ENCODE results near the gene PLPP7. TPM values are rescaled to one million over a fixed set of nuclear protein-coding genes. Genes with fewer than 3 reads are reported as not detected.

Gene PLPP7
- polyA plus RNA-seq, 1 donor from 2014 or later = 0.87 TPM

- Histone ChIP-seq H3K27me3 (ENCODE audit: insufficient read depth, low read depth, low read length) (no peaks in the 10 kb centered on the region), H3K4me2 (ENCODE audit: low read length) (no peak overlapping the region), H4K20me1 (ENCODE audit: insufficient read depth) (no peaks in the 10 kb centered on the region), H3K4me3 (ENCODE audit: low read length) (no peak overlapping the region), H3F3A (ENCODE audit: insufficient read depth, low read length, poor library complexity, severe bottlenecking) (no peaks in the 10 kb centered on the region), H3K27ac (ENCODE audit: low read length) (no peak overlapping the region), H3K79me2 (replicated peaks; ENCODE audit: insufficient read depth, low read length) (no peaks in the 10 kb centered on the region), H3K9me3 (ENCODE audit: low read length) (no peaks in the 10 kb centered on the region), H3K9ac (ENCODE audit: low read length) (no peak overlapping the region), H3K36me3 (ENCODE audit: insufficient read depth, low read length) (no peaks in the 10 kb centered on the region), H2AFZ (ENCODE audit: low read depth, low read length) (no peak overlapping the region), H3K9me2 (ENCODE audit: insufficient read depth, low read length) (no peaks in the 10 kb centered on the region)
- TF ChIP-seq POLR2AphosphoS5 (IDR thresholded peaks at IDR 0.05) (no peak), SMC3 (conservative IDR thresholded peaks at IDR 0.05; ENCODE audit: poor library complexity) (no peak), CTCF (IDR thresholded peaks at IDR 0.05; ENCODE audit: poor library complexity, severe bottlenecking) (no peak), RAD21 (conservative IDR thresholded peaks at IDR 0.05) (no peak), MXI1 (conservative IDR thresholded peaks at IDR 0.05; ENCODE audit: poor library complexity, severe bottlenecking) (no peak), EZH2 (IDR thresholded peaks at IDR 0.05; ENCODE audit: borderline replicate concordance, insufficient read depth, low read length, poor library complexity, severe bottlenecking) (no peak), TAF1 (IDR thresholded peaks at IDR 0.05; ENCODE audit: low read depth) (no peak), EP300 (conservative IDR thresholded peaks at IDR 0.05; ENCODE audit: poor library complexity, severe bottlenecking) (no peak)
- TF ChIP-seq, protein P1, sequence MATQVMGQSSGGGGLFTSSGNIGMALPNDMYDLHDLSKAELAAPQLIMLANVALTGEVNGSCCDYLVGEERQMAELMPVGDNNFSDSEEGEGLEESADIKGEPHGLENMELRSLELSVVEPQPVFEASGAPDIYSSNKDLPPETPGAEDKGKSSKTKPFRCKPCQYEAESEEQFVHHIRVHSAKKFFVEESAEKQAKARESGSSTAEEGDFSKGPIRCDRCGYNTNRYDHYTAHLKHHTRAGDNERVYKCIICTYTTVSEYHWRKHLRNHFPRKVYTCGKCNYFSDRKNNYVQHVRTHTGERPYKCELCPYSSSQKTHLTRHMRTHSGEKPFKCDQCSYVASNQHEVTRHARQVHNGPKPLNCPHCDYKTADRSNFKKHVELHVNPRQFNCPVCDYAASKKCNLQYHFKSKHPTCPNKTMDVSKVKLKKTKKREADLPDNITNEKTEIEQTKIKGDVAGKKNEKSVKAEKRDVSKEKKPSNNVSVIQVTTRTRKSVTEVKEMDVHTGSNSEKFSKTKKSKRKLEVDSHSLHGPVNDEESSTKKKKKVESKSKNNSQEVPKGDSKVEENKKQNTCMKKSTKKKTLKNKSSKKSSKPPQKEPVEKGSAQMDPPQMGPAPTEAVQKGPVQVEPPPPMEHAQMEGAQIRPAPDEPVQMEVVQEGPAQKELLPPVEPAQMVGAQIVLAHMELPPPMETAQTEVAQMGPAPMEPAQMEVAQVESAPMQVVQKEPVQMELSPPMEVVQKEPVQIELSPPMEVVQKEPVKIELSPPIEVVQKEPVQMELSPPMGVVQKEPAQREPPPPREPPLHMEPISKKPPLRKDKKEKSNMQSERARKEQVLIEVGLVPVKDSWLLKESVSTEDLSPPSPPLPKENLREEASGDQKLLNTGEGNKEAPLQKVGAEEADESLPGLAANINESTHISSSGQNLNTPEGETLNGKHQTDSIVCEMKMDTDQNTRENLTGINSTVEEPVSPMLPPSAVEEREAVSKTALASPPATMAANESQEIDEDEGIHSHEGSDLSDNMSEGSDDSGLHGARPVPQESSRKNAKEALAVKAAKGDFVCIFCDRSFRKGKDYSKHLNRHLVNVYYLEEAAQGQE (IDR thresholded peaks at IDR 0.05; ENCODE audit: borderline replicate concordance) = no peak
These were observed 33.8 kb upstream of the PLPP7 start for GRCh38 chr9:131255676-131256197.

DNA sequence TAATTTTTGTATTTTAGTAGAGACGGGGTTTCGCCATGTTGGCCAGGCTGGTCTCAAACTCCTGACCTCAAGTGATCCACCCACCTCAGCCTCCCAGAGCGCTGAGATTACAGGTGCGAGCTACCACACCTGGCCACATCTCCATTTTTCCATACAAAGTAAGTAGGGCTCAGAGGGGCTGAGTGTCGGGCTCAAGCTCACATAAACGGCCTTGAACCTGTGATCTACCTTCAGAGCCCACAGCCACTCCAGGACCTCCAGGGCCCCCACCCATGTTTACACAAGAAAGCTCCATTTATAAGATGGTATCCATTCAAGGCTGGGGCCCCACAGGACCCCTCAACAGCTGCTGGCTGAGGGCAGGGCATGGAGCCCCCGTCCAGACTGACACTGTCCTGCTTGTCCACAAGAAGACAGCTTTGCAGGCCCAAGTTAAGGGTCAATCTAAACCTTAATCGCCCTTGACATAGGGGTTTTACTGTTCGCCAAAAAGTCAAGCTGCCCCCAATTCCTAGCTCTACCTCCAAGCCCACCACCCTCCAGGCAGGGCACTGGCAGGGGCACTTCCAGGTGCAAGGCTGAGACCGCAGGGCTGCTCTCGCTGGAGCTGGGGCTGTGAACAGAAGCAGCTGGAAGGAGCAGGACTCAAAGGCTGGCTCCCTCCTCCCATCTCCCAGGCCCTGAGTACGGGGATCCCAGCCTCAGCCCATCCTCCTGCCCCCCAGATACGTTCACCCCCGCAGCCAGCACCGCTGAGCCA is 32.1 kb upstream of the PLPP7 start:
- no peaks in the 10 kb centered on the region for H3F3A ChIP-seq (ENCODE audit: insufficient read depth, low read length, poor library complexity, severe bottlenecking)
- no peaks in the 10 kb centered on the region for H3K79me2 ChIP-seq (replicated peaks; ENCODE audit: insufficient read depth, low read length)
- H3K9ac ChIP-seq (ENCODE audit: low read length) = no peak overlapping the region

More for the DNA sequence above, 32.1 kb upstream of the PLPP7 start:
- H4K20me1 ChIP-seq (ENCODE audit: insufficient read depth) = no peaks in the 10 kb centered on the region
- TF ChIP-seq TAF1 (IDR thresholded peaks at IDR 0.05; ENCODE audit: low read depth) = no peak
- TF ChIP-seq EZH2 (IDR thresholded peaks at IDR 0.05; ENCODE audit: borderline replicate concordance, insufficient read depth, low read length, poor library complexity, severe bottlenecking) = no peak
- TF ChIP-seq, protein P1 (IDR thresholded peaks at IDR 0.05; ENCODE audit: borderline replicate concordance) = no peak
- TF ChIP-seq RAD21 (conservative IDR thresholded peaks at IDR 0.05) = no peak
- no peak for TF ChIP-seq MXI1 (conservative IDR thresholded peaks at IDR 0.05; ENCODE audit: poor library complexity, severe bottlenecking)
- no peak for TF ChIP-seq POLR2AphosphoS5 (IDR thresholded peaks at IDR 0.05)
- H3K36me3 ChIP-seq (ENCODE audit: insufficient read depth, low read length) = no peaks in the 10 kb centered on the region
- H3K27me3 ChIP-seq (ENCODE audit: insufficient read depth, low read depth, low read length) = no peaks in the 10 kb centered on the region
- no peak overlapping the region for H3K4me3 ChIP-seq (ENCODE audit: low read length)
- no peak overlapping the region for H2AFZ ChIP-seq (ENCODE audit: low read depth, low read length)
- H3K4me2 ChIP-seq (ENCODE audit: low read length) = no peak overlapping the region
- H3K9me2 ChIP-seq (ENCODE audit: insufficient read depth, low read length) = no peaks in the 10 kb centered on the region
- no peaks in the 10 kb centered on the region for H3K9me3 ChIP-seq (ENCODE audit: low read length)
- no peak overlapping the region for H3K27ac ChIP-seq (ENCODE audit: low read length)
